GM10266 (cell line): ENCODE data around the gene F10.
"Not testable (repeated sequence)": the region's sequence is repeated elsewhere in the genome, so short reads cannot be mapped to it uniquely, and the experiment has no call there.

Experiments
- DNase-seq: peaks from one replicate; pipeline ENCODE4 v3.0.0; 2012; ENCODE audit errors: extremely low spot score
- CTCF ChIP-seq: IDR thresholded peaks from 2 replicates; pipeline ENCODE4 v1.5.1; 2012; ENCODE audit warnings: mild to moderate bottlenecking, low read depth; ENCODE audit not compliant: control insufficient read depth, insufficient read depth; ENCODE audit errors: missing control alignments

Gene F10

DNA sequence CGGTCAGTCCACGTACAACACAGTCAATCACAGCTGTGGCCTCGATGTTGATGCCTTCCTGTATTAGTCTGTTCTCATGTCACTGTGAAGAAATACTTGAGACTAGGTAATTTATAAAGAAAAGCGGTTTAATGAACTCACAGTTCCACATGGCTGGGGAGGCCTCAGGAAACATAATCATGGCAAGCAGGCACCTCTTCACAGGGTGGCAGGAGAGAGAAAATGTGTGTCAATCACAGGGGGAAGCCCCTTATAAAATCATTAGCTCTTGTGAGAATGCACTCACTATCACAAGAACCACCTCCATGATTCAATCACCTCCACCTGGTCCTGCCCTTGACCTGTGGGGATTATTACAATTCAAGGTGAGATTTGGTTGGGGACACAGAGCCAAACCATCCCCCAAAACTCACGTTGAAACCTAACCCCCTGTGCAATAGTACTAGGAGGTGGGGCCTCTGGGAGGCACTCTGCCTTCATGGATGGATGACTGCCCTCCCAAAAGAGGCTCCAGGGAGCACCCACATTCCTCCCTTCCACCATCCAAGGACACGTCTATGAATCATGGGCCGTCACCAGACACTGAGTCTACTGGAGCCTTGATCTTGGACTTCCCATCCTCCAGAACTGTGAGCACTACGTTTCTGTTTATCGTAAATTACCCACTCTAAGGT lies 33.5 kb downstream of the F10 start:
- no peak for TF ChIP-seq CTCF
- no peak for DNase-seq

DNA sequence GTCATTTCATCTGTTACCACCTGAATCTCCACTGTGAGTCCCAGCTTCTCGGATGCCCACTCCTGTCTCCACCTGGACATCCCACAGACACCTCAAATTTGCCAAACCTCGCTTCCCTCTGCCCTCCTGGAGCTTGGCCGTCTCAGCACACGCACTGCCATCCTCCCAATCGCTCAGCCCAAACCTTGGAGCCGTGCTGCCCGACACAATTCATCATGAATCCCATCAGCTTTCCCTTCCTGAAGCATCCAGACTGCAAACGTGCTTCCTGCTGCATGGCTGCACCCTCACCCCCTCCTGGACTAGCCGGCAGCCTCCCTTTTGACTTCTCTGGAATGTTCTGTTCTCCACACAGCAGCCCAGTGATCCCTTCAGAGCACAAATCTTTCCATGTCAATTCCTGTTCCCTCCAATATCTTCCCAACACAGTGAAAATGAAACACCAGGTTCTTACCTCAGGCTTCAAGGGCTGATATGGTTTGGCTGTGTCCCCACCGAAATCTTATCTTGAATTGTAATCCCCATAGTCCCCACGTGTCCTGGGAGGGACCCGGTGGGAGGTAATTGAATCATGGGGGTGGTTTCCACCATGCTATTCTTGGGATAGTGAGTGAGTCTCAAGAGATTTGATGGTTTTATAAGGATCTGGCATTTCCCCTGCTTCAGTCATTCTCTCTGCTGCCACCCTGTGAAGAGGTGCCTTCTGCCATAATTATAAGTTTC lies 34.8 kb downstream of the F10 start:
- no peak for DNase-seq
- TF ChIP-seq CTCF, result no peak

DNA sequence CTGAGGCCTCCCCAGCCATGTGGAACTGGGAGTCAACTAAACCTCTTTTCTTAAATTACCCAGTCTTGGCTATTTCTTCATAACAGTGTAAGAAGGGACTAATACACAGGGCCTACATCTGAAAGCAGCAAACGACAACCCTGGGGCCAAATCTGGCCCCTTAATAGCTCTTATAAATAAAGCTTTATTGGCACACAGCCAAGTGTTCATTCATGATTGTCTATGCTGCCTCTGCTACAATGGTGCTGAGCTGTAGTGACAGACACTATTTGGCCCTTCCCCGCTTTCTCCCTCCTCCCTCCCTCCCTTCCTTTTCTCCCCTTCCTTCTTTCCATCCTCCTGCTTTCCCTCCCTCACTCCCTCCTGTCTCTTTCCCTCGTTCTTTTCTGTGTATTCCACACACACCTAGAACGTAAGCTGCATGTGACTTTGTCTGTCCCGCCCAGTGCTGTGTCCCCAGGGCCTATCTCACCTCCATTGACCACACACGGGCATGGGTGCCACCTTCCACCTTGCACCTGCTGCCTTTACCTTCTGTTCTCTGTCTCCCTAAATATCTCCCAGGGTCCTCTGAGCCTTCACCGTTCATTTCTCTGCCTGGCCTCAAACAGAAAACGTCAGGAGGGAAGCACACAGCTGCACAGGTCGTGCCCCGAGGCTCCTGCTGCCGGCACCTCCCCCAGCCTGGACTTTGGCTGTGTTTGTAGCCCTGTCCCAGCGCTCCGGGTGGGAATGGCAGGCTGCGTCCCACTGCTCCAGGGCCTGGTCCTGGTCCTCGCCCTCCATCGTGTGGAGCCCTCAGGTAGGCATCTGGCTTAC lies 35.5 kb downstream of the F10 start, which contains the start of gene PROZ:
TSS of gene PROZ (plus strand) at position 720 of the 819 bp plus-strand sequence. CDS start at position 733, 13 bp downstream.
- DNase-seq, result no peak

DNA sequence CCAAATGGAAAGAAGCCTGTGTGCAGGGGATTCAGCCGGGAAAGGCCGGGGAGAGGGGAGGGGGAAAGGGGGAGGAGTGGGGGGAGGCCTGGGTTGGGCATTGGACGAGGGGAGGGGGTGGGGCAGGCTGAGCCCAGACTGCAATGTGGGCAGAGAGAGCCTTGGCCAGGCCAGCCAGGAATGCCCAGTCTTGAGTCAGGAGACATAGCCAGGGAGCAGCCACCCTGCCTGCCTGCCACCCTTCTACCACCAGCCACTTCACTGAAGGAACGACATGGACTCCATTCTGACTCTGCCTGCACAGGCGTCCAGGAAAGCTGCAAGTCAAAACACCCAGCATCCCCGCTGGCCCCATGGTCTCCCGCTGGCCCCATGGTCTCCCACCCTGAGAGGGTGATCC lies 36.3 kb downstream of the F10 start:
- no peak for TF ChIP-seq CTCF
- DNase-seq, result no peak

More for the DNA sequence above, 35.5 kb downstream of the F10 start, which contains the start of gene PROZ:
- no peak for TF ChIP-seq CTCF

DNA sequence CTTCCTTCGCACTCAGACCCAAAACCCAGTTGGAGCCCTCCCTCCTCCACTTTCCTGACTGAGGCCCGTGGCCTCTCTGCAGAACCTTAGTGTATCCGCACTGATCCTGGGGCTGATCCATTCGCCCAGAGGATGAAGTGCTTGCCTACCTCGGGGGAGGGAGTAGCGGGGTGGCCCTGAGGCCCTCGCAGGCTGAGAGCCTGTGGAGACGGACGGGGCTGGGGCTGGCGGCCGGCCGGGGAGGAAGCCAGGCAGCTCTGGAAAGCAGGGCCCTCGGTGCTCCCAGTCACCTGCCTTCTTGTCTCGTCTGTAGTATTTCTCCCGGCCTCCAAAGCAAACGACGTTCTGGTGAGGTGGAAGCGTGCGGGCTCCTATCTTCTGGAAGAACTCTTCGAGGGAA lies 37.1 kb downstream of the F10 start:
- DNase-seq, result no peak
- TF ChIP-seq CTCF, result no peak

- DNase-seq, result no peak
- TF ChIP-seq CTCF, result no peak
These were observed 38.4 kb downstream of the F10 start for GRCh38 chr13:113160983-113161382.

DNA sequence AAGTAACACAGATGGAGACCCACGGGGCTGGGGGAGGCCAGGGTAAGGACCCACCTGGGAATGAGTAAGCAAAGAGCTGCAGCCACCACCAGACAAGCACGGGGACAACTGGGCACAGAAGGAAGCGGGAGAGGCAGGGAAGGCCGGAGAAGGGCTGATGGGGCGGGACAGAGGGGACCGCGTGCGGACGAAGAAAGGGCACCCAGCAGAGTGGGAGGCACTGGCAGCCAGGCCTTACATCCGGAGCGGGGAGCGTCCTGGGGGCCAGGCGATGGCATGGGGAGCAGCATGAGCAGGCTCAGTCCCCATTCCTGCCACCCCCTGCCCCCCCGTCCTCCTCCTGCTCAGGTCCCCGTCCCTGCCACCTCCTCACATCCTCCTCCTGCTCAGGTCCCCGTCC lies 38.8 kb downstream of the F10 start:
- DNase-seq, result no peak
- no peak for TF ChIP-seq CTCF

DNA sequence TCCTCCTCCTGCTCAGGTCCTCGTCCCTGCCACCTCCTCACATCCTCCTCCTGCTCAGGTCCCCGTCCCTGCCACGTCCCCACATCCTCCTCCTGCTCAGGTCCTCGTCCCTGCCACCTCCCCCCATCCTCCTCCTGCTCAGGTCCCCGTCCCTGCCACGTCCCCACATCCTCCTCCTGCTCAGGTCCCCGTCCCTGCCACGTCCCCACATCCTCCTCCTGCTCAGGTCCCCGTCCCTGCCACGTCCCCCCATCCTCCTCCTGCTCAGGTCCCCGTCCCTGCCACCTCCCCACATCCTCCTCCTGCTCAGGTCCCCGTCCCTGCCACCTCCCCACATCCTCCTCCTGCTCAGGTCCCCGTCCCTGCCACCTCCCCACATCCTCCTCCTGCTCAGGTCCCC lies 39.4 kb downstream of the F10 start:
- not testable (repeated sequence) for DNase-seq
